B cell (primary cell): ENCODE data around the gene SPEN. TPM values are rescaled to one million over a fixed set of nuclear protein-coding genes. Genes with fewer than 3 reads are reported as not detected.

Experiments
- ATAC-seq: fragments of 200-7000 bp; cut with Tn5 transposase; one replicate; pipeline ENCODE4 v1.10.0; 2021; ENCODE audit warnings: low read depth, mild to moderate bottlenecking, moderate number of reproducible peaks, moderate library complexity
- CTCF ChIA-PET: fragments of 350-600 bp; sonication (Branson Sonifier 250); formaldehyde crosslinking; loops from one replicate; lab custom pipeline; 2021; ENCODE audit warnings: antibody characterized with exemption, inconsistent platforms; lab: Charles Lee
- POLR2A ChIA-PET: fragments of 350-600 bp; sonication (Branson Sonifier 250); formaldehyde crosslinking; loops from one replicate; lab custom pipeline; 2021; ENCODE audit warnings: antibody characterized with exemption; lab: Charles Lee
- DNase-seq: peaks from one replicate; pipeline ENCODE4 v3.0.0; 2013
- H2AFZ ChIP-seq: 2 replicates; pipeline ENCODE4 v1.6.1; 2012; ENCODE audit warnings: mild to moderate bottlenecking, low read depth, low read length; ENCODE audit not compliant: insufficient read depth, poor library complexity, severe bottlenecking
- H3K27ac ChIP-seq, 2 donors: 1 replicate in 1 of 2; 2 replicates in 1 of 2; pipeline ENCODE4 v1.5.1; 2012 to 2013; ENCODE audit warnings: low read length in 2 of 2, mild to moderate bottlenecking in 2 of 2, moderate library complexity in 1 of 2
- H3K27me3 ChIP-seq, 4 experiments: fragments of 200-600 bp in 1 of 4; sonication (generic) in 1 of 4; replicated peaks in 1 of 4; 1 replicate in 2 of 4; 2 replicates in 2 of 4; pipeline versions ENCODE4 v1.6.1 to v1.7.0; 2013 to 2016; ENCODE audit warnings: low read length in 3 of 4, mild to moderate bottlenecking in 2 of 4, mixed read lengths in 1 of 4, moderate library complexity in 1 of 4; ENCODE audit not compliant: insufficient read depth in 4 of 4, control insufficient read depth in 3 of 4; ENCODE audit errors: control extremely low read depth in 1 of 4
- H3K36me3 ChIP-seq, 2 experiments: replicated peaks in 1 of 2; 1 replicate in 1 of 2; 2 replicates in 1 of 2; pipeline versions ENCODE4 v1.6.1 to v1.7.1; 2013; ENCODE audit warnings: low read length in 1 of 2; ENCODE audit not compliant: insufficient read depth in 2 of 2, control insufficient read depth in 1 of 2; ENCODE audit errors: control extremely low read depth in 1 of 2, extremely low read depth in 1 of 2
- H3K4me1 ChIP-seq, 2 donors: fragments of 200-600 bp in 1 of 2; sonication (generic) in 1 of 2; 1 replicate in 1 of 2; 2 replicates in 1 of 2; pipeline versions ENCODE4 v1.5.1 to v1.6.1; 2013 to 2017; ENCODE audit warnings: low read length in 2 of 2; ENCODE audit not compliant: control insufficient read depth in 2 of 2, insufficient read depth in 2 of 2
- H3K4me2 ChIP-seq: replicated peaks from 2 replicates; pipeline ENCODE3; 2012; ENCODE audit warnings: mild to moderate bottlenecking, low read depth, low read length; ENCODE audit not compliant: poor library complexity, severe bottlenecking
- H3K4me3 ChIP-seq, 5 experiments: fragments of 200-600 bp in 1 of 5; sonication (generic) in 1 of 5; 1 replicate in 3 of 5; 2 replicates in 2 of 5; pipeline versions ENCODE4 v1.5.1 to v1.7.0; 2011 to 2016; ENCODE audit warnings: low read length in 4 of 5, mild to moderate bottlenecking in 4 of 5, low read depth in 2 of 5, control low read depth in 1 of 5, moderate library complexity in 1 of 5; ENCODE audit not compliant: insufficient read depth in 1 of 5; ENCODE audit errors: control extremely low read depth in 1 of 5, extremely low read depth in 1 of 5
- H3K79me2 ChIP-seq: fragments of 200-600 bp; sonication (generic); one replicate; pipeline ENCODE4 v1.6.0; 2016; ENCODE audit warnings: low read length; ENCODE audit not compliant: control insufficient read depth, insufficient read depth
- H3K9ac ChIP-seq: fragments of 200-600 bp; sonication (generic); 2 replicates; pipeline ENCODE4 v1.6.1; 2017; ENCODE audit warnings: mild to moderate bottlenecking, low read length, moderate library complexity
- H3K9me3 ChIP-seq, 3 donors: one replicate each; pipeline versions ENCODE4 v1.6.1 to v1.7.1; 2013; ENCODE audit warnings: low read length in 2 of 3; ENCODE audit not compliant: control insufficient read depth in 2 of 3, insufficient read depth in 1 of 3; ENCODE audit errors: control extremely low read depth in 1 of 3
- H4K20me1 ChIP-seq: 2 replicates; pipeline ENCODE4 v1.6.0; 2012; ENCODE audit warnings: mild to moderate bottlenecking, low read length; ENCODE audit not compliant: insufficient read depth, control insufficient read depth, poor library complexity, severe bottlenecking
- H3K27ac Mint-ChIP-seq: one replicate; pipeline ENCODE4 v1.8.0; 2021; ENCODE audit warnings: mixed read lengths
- H3K27me3 Mint-ChIP-seq: one replicate; pipeline ENCODE4 v1.8.0; 2021; ENCODE audit warnings: mixed read lengths
- H3K4me1 Mint-ChIP-seq: one replicate; pipeline ENCODE4 v1.8.0; 2021; ENCODE audit warnings: mixed read lengths
- H3K4me3 Mint-ChIP-seq: one replicate; pipeline ENCODE4 v1.8.0; 2021; ENCODE audit warnings: mixed read lengths
- H3K9me3 Mint-ChIP-seq: one replicate; pipeline ENCODE4 v1.8.0; 2022; ENCODE audit warnings: mixed read lengths; ENCODE audit not compliant: insufficient read depth
- CTCF ChIP-seq: fragments of 200-600 bp; IDR thresholded peaks from one replicate; pipeline ENCODE4 v1.8.0; 2022; ENCODE audit warnings: antibody characterized with exemption, mild to moderate bottlenecking
- EZH2 ChIP-seq: IDR thresholded peaks from 2 replicates; pipeline ENCODE4 v1.6.1; 2012; ENCODE audit warnings: borderline replicate concordance, low read depth, mild to moderate bottlenecking, moderate library complexity, low read length; ENCODE audit not compliant: insufficient read depth, poor library complexity, severe bottlenecking
- WGBS: methylation state at CpG from one replicate; pipeline ENCODE4 v1.1.5; 2013; ENCODE audit warnings: missing lambda C conversion rate; ENCODE audit not compliant: insufficient coverage; 5-methylcytosine and 5-hydroxymethylcytosine counted together
- intact Hi-C: fragments of 100-400 bp; cut with micrococcal nuclease; formaldehyde crosslinking; loops from one replicate; pipeline ENCODE4 v1.10.0; 2022
- polyA plus RNA-seq: library from polyadenylated mRNA; depleted of rRNA; stranded (reverse); fragments of >200 nt; gene quantifications from 2 replicates; pipeline ENCODE4 v1.2.3, GENCODE V29; 2012
- total RNA-seq, 2 donors: library from RNA; stranded (reverse); fragments of 120-200 nt in 1 of 2; gene quantifications; 1 replicate in 1 of 2; 2 replicates in 1 of 2; pipeline versions ENCODE4 v1.2.3 to v1.2.4, GENCODE V29; 2013 to 2022

SPEN gene
- total and polyA plus RNA-seq, 2 donors (not counting 1 experiment from before 2014, with no cell fraction given), result 29.1 to 126 TPM

DNA sequence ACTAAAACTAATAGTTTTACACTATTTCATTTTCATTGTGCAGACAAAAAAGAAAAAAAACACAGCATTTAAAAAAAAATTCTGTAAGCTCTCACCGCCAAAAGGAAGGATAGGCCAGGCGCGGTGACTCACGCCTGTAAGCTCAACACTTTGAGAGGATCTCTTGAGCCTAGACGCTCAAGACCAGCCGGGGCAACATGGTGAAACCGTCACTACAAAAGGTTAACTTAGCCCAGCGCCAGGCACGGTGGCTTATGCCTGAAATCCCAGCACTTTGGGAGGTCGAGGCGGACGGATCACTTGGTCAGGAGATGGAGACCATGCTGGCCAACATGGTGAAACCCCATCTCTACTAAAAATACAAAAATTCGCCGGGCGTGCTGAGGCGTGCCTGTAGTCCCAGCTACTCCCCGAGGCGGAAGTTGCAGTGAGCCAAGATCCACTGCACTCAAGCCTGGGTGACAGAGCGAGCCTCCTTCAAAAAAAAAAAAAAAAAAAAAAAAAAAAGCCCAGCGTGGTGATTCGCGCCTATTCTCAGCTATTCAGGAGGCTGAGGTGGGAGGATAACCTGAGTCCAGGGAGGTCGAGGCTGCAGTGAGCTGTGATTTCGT lies 14.3 kb upstream of the SPEN start:
- Histone ChIP-seq H3K9me3 (peaks cover 0 to 4% (median 0%) of the 10 kb centered on the region in 3 donors), H3K36me3 (no peaks in the 10 kb centered on the region), H3K27me3 (no peaks in the 10 kb centered on the region), H4K20me1 (no peaks in the 10 kb centered on the region), H3K4me3 (peak overlapping the region; percentile 84 to 100 (median 97)), H2AFZ (no peak overlapping the region), H3K4me2 (peak overlapping the region; percentile 97), H3K79me2 (peaks cover 27% of the 10 kb centered on the region), H3K9ac (peak overlapping the region; percentile 97), H3K27ac (peak overlapping the region; percentile 98 to 100), H3K4me1 (peaks cover 53 to 65% of the 10 kb centered on the region in 2 donors)
- WGBS, result 81% methylated on average over 11 of the region's 24 CpGs
- Mint-ChIP-seq H3K4me3 (peak overlapping the region; percentile 71), H3K27ac (peak overlapping the region; percentile 53), H3K9me3 (no peaks in the 10 kb centered on the region), H3K4me1 (peaks cover 58% of the 10 kb centered on the region), H3K27me3 (no peaks in the 10 kb centered on the region)
- ChIA-PET POLR2A (interaction anchor here (0.5 to 9.6 kb wide), 11 partner anchors 9 to 520 kb away, joined by 3 to 221 read pairs (median 5); partner anchors contain the start of gene SPEN), CTCF (interaction anchor here (0.8 to 6.1 kb wide), 10 partner anchors 10 to 131 kb away, joined by 3 to 55 read pairs (median 4); partner anchors contain the start of gene SPEN)
- ATAC-seq (no peak), DNase-seq (no peak)
- intact Hi-C loops, result no loop called here
- TF ChIP-seq CTCF, result no peak
- TF ChIP-seq EZH2, result no peak

GRCh38 chr1:15833842-15834405 lies 13.6 kb upstream of the SPEN start:
- CTCF ChIA-PET, result interaction anchor here (0.8 to 6.1 kb wide), 13 partner anchors 10 to 142 kb away, joined by 3 to 55 read pairs (median 4); partner anchors contain the start of gene SPEN
- intact Hi-C loops, result loop anchor here (1.0 to 2.0 kb wide), 3 partner anchors 115 to 217 kb away; partner anchors contain the start of gene DDI2
- peaks cover 0 to 4% (median 0%) of the 10 kb centered on the region in 3 donors for H3K9me3 ChIP-seq
- Mint-ChIP-seq H3K9me3 (no peaks in the 10 kb centered on the region), H3K27ac (peak overlapping the region; percentile 95), H3K4me1 (peaks cover 54% of the 10 kb centered on the region), H3K4me3 (peak overlapping the region; percentile 97), H3K27me3 (no peaks in the 10 kb centered on the region)
- POLR2A ChIA-PET, result interaction anchor here (0.5 to 9.6 kb wide), 13 partner anchors 9 to 519 kb away, joined by 3 to 221 read pairs (median 7); partner anchors contain the start of gene SPEN
- H2AFZ ChIP-seq, result peak overlapping the region; percentile 88
- peaks cover 53 to 63% of the 10 kb centered on the region in 2 donors for H3K4me1 ChIP-seq
- peak overlapping the region; percentile 97 for H3K9ac ChIP-seq
- H3K4me3 ChIP-seq, result peak overlapping the region; percentile 84 to 100 (median 97)
- no peaks in the 10 kb centered on the region for H3K36me3 ChIP-seq
- TF ChIP-seq CTCF (no peak), EZH2 (no peak)
- H3K27me3 ChIP-seq, result no peaks in the 10 kb centered on the region
- no peak for DNase-seq
- H3K27ac ChIP-seq, result peak overlapping the region; percentile 98 to 100
- WGBS, result 0% methylated on average over 4 of the region's 10 CpGs
- H4K20me1 ChIP-seq, result no peaks in the 10 kb centered on the region
- peaks cover 27% of the 10 kb centered on the region for H3K79me2 ChIP-seq
- no peak for ATAC-seq
- H3K4me2 ChIP-seq, result peak overlapping the region; percentile 97
